ENCODE results near the gene CMTM8.

GRCh38 chr3:32325927-32326326, 87.4 kb downstream of the CMTM8 start:
- TF ChIP-seq GATA2 (IDR thresholded peaks at IDR 0.05; ENCODE audit: low read depth, low read length) (no peak), GATA3 (IDR thresholded peaks at IDR 0.05; ENCODE audit: low read depth, low read length) (no peak)
